EH (cell line): ENCODE measurements around the gene DPEP1.
"Not testable (repeated sequence)": the region's sequence is repeated elsewhere in the genome, so short reads cannot be mapped to it uniquely, and the experiment has no call there.

Experiments used
- DNase-seq: peaks from one replicate; pipeline ENCODE4 v3.0.0-alpha.2; 2015; ENCODE audit warnings: low read depth

DPEP1 gene

GRCh38 chr16:89651584-89651983 is 38.1 kb downstream of the DPEP1 start:
- no peak for DNase-seq

GRCh38 chr16:89653656-89654295 is 40.3 kb downstream of the DPEP1 start:
- DNase-seq, result no peak

- DNase-seq, result no peak
Observed at GRCh38 chr16:89655062-89655643, 41.7 kb downstream of the DPEP1 start.

GRCh38 chr16:89656435-89657121 is 43.1 kb downstream of the DPEP1 start:
- DNase-seq, result no peak

GRCh38 chr16:89657442-89658220 is 44.2 kb downstream of the DPEP1 start, which contains the start of the genes CHMP1A and SPATA33:
TSS of gene CHMP1A (minus strand) at chr16:89657708. CDS start at chr16:89657588, 120 bp downstream.
TSS of gene SPATA33 (plus strand) at chr16:89657836. CDS start at chr16:89657912, 76 bp downstream.
- DNase-seq, result peak; percentile 86

- peak; percentile 31 for DNase-seq
Observed at GRCh38 chr16:89658221-89658879, 44.9 kb downstream of the DPEP1 start.

GRCh38 chr16:89660146-89660545 is 46.7 kb downstream of the DPEP1 start:
- no peak for DNase-seq

GRCh38 chr16:89661215-89661614 is 47.8 kb downstream of the DPEP1 start:
- DNase-seq, result no peak

- DNase-seq, result not testable (repeated sequence)
Observed at GRCh38 chr16:89664238-89664637, 50.8 kb downstream of the DPEP1 start.

- peak; percentile 49 for DNase-seq
Observed at GRCh38 chr16:89667000-89667399, 53.6 kb downstream of the DPEP1 start.

GRCh38 chr16:89667633-89668032 is 54.2 kb downstream of the DPEP1 start:
- DNase-seq, result no peak

GRCh38 chr16:89668790-89669158 is 55.3 kb downstream of the DPEP1 start:
- DNase-seq, result no peak

- DNase-seq, result no peak
Observed at GRCh38 chr16:89669755-89670154, 56.3 kb downstream of the DPEP1 start.

- DNase-seq, result peak; percentile 45
Observed at GRCh38 chr16:89670496-89671431, 57.3 kb downstream of the DPEP1 start.

- DNase-seq, result not testable (repeated sequence)
Observed at GRCh38 chr16:89671565-89671964, 58.1 kb downstream of the DPEP1 start.

- DNase-seq, result no peak
Observed at GRCh38 chr16:89672177-89672941, 58.9 kb downstream of the DPEP1 start.

GRCh38 chr16:89678258-89678657 is 64.8 kb downstream of the DPEP1 start:
- DNase-seq, result no peak

- DNase-seq, result no peak
Observed at GRCh38 chr16:89685916-89686315, 72.5 kb downstream of the DPEP1 start.

- peak; percentile 88 for DNase-seq
Observed at GRCh38 chr16:89686520-89687091, 73.2 kb downstream of the DPEP1 start, which contains the start of gene CDK10. TSS of gene CDK10 (plus strand) at chr16:89686689. CDS start at chr16:89686711, 22 bp downstream.
